HG03108 (cell line): ENCODE results near the gene INPP4B.

ENCODE experiments used
- ATAC-seq: cut with Tn5 transposase; IDR thresholded peaks from one replicate; pipeline ENCODE4 v1.9.1; 2021; ENCODE audit warnings: moderate library complexity; ENCODE audit not compliant: unreplicated experiment

The INPP4B gene

GRCh38 chr4:142497606-142498005, 348.5 kb downstream of the INPP4B start:
- ATAC-seq, result no peak

- ATAC-seq, result no peak
Measured at GRCh38 chr4:142493255-142494110, 352.6 kb downstream of the INPP4B start.

- no peak for ATAC-seq
Measured at GRCh38 chr4:142485452-142485851, 360.6 kb downstream of the INPP4B start.

- no peak for ATAC-seq
Measured at GRCh38 chr4:142480244-142480643, 365.9 kb downstream of the INPP4B start.

- ATAC-seq, result no peak
Measured at GRCh38 chr4:142475663-142476062, 370.4 kb downstream of the INPP4B start.

GRCh38 chr4:142474398-142475087, 371.6 kb downstream of the INPP4B start:
- ATAC-seq, result no peak

GRCh38 chr4:142473960-142474338, 372.2 kb downstream of the INPP4B start:
- no peak for ATAC-seq

- no peak for ATAC-seq
Measured at GRCh38 chr4:142473218-142473959, 372.7 kb downstream of the INPP4B start.

GRCh38 chr4:142467088-142467487, 379.0 kb downstream of the INPP4B start:
- no peak for ATAC-seq

GRCh38 chr4:142465526-142465925, 380.6 kb downstream of the INPP4B start:
- no peak for ATAC-seq

GRCh38 chr4:142463206-142463605, 382.9 kb downstream of the INPP4B start:
- ATAC-seq, result no peak

GRCh38 chr4:142452161-142452855, 393.8 kb downstream of the INPP4B start:
- ATAC-seq, result no peak

GRCh38 chr4:142449771-142450373, 396.2 kb downstream of the INPP4B start:
- ATAC-seq, result no peak

GRCh38 chr4:142447009-142447408, 399.1 kb downstream of the INPP4B start:
- no peak for ATAC-seq

- no peak for ATAC-seq
Measured at GRCh38 chr4:142443469-142443868, 402.6 kb downstream of the INPP4B start.

- ATAC-seq, result no peak
Measured at GRCh38 chr4:142440093-142440492, 406.0 kb downstream of the INPP4B start.

- no peak for ATAC-seq
Measured at GRCh38 chr4:142435599-142436235, 410.4 kb downstream of the INPP4B start.

GRCh38 chr4:142434519-142435224, 411.4 kb downstream of the INPP4B start:
- ATAC-seq, result no peak

- no peak for ATAC-seq
Measured at GRCh38 chr4:142428715-142429114, 417.4 kb downstream of the INPP4B start.
